PC-9 (cell line): Measurements from ENCODE around the gene ZNF652.

Experiments used
- CTCF ChIP-seq: fragments of 200-600 bp; sonication (generic); conservative IDR thresholded peaks from 2 replicates; pipeline ENCODE4 v1.6.1; 2017; ENCODE audit warnings: mixed run types, antibody characterized with exemption, mild to moderate bottlenecking, moderate library complexity
- EZH2 ChIP-seq: fragments of 200-600 bp; sonication (generic); IDR thresholded peaks from 2 replicates; pipeline ENCODE4 v1.8.0; 2017; ENCODE audit warnings: antibody characterized with exemption, low read depth

DNA sequence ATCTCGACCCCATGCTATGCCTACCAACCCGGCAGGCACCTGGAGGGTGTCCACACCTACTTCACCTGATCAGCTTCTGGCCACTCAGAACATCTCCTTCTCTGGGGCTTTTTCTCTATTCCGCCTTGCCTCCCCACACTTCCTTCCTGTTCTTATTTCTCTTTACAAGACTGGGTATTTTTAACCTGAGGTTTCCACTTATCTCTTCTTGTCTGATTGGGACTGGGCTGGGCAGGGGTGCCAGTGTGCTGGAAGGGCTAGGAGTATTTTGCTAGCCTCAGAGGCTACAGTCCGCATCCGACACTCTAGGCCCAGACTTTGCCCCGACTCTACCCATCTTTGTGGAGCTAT is 26.2 kb upstream of the ZNF652 start:
- no peak for TF ChIP-seq CTCF
- no peak for TF ChIP-seq EZH2
